H9 (cell line): Measurements from ENCODE around the gene TEC. TPM values are rescaled to one million over a fixed set of nuclear protein-coding genes. Genes with fewer than 3 reads are reported as not detected.

Experiments used
- DNase-seq: peaks from one replicate; pipeline ENCODE4 v3.0.0-alpha.2; 2017
- H2AFZ ChIP-seq: one replicate; pipeline ENCODE4 v1.6.1; 2013; ENCODE audit warnings: mild to moderate bottlenecking, low read length, control low read depth, moderate library complexity
- H2AK5ac ChIP-seq: 2 replicates; pipeline ENCODE4 v1.6.1; 2013; ENCODE audit warnings: low read length, control low read depth, mixed read lengths; ENCODE audit not compliant: insufficient read length
- H2BK120ac ChIP-seq: one replicate; pipeline ENCODE4 v1.6.1; 2013; ENCODE audit warnings: low read depth, mild to moderate bottlenecking, low read length, control low read depth, inconsistent platforms; ENCODE audit not compliant: poor library complexity, severe bottlenecking
- H2BK12ac ChIP-seq: 2 replicates; pipeline ENCODE4 v1.6.1; 2013; ENCODE audit warnings: low read length, control low read depth, mixed read lengths, low read depth; ENCODE audit not compliant: insufficient read length
- H2BK15ac ChIP-seq: 2 replicates; pipeline ENCODE4 v1.6.1; 2013; ENCODE audit warnings: low read depth, low read length, control low read depth
- H2BK20ac ChIP-seq: one replicate; pipeline ENCODE4 v1.6.1; 2013; ENCODE audit warnings: low read depth, mild to moderate bottlenecking, low read length, control low read depth, inconsistent platforms; ENCODE audit not compliant: poor library complexity, severe bottlenecking
- H2BK5ac ChIP-seq: 2 replicates; pipeline ENCODE4 v1.6.1; 2013; ENCODE audit warnings: low read length, control low read depth, mixed read lengths; ENCODE audit not compliant: insufficient read length
- H3K14ac ChIP-seq: 2 replicates; pipeline ENCODE4 v1.6.1; 2013; ENCODE audit warnings: low read length, control low read depth; ENCODE audit not compliant: insufficient read depth
- H3K18ac ChIP-seq: 2 replicates; pipeline ENCODE4 v1.6.1; 2013; ENCODE audit warnings: low read depth, mild to moderate bottlenecking, mixed read lengths, low read length, control low read depth; ENCODE audit not compliant: insufficient read length
- H3K23ac ChIP-seq: 2 replicates; pipeline ENCODE4 v1.6.1; 2013; ENCODE audit warnings: low read length, control low read depth, mixed read lengths, low read depth; ENCODE audit not compliant: insufficient read length
- H3K23me2 ChIP-seq: 2 replicates; pipeline ENCODE4 v1.6.1; 2013; ENCODE audit warnings: low read depth, mild to moderate bottlenecking, mixed read lengths, low read length, control low read depth; ENCODE audit not compliant: insufficient read length, poor library complexity, severe bottlenecking
- H3K27ac ChIP-seq: 2 replicates; pipeline ENCODE4 v1.5.1; 2013; ENCODE audit warnings: low read length, control low read depth, mixed read lengths, low read depth; ENCODE audit not compliant: insufficient read length
- H3K27me3 ChIP-seq: 2 replicates; pipeline ENCODE4 v1.6.1; 2013; ENCODE audit warnings: low read length, control low read depth, inconsistent platforms; ENCODE audit not compliant: insufficient read depth
- H3K4ac ChIP-seq: 2 replicates; pipeline ENCODE4 v1.6.1; 2013; ENCODE audit warnings: low read depth, mild to moderate bottlenecking, control low read depth, inconsistent platforms, low read length, moderate library complexity
- H3K4me1 ChIP-seq: 2 replicates; pipeline ENCODE4 v1.6.1; 2013; ENCODE audit warnings: low read length, control low read depth, inconsistent platforms; ENCODE audit not compliant: insufficient read depth
- H3K4me2 ChIP-seq: 2 replicates; pipeline ENCODE4 v1.6.1; 2013; ENCODE audit warnings: low read length, control low read depth, mixed read lengths; ENCODE audit not compliant: insufficient read length, insufficient read depth
- H3K56ac ChIP-seq: 2 replicates; pipeline ENCODE4 v1.6.1; 2013; ENCODE audit warnings: low read depth, mild to moderate bottlenecking, mixed read lengths, low read length, control low read depth; ENCODE audit not compliant: insufficient read length
- H3K79me1 ChIP-seq: 2 replicates; pipeline ENCODE4 v1.6.1; 2013; ENCODE audit warnings: low read depth, mild to moderate bottlenecking, moderate library complexity, low read length, control low read depth, inconsistent platforms; ENCODE audit not compliant: insufficient read depth, poor library complexity, severe bottlenecking
- H3K79me2 ChIP-seq: 2 replicates; pipeline ENCODE4 v1.6.1; 2013; ENCODE audit warnings: low read length, control low read depth, inconsistent platforms; ENCODE audit not compliant: insufficient read depth
- H3K9ac ChIP-seq: 2 replicates; pipeline ENCODE4 v1.6.1; 2013; ENCODE audit warnings: low read length, control low read depth, mixed read lengths; ENCODE audit not compliant: insufficient read length; ENCODE audit errors: extremely low read depth
- H3K9me3 ChIP-seq: one replicate; pipeline ENCODE4 v1.6.1; 2013; ENCODE audit warnings: low read depth, low read length, inconsistent platforms; ENCODE audit not compliant: control insufficient read depth
- H3T11ph ChIP-seq: one replicate; pipeline ENCODE4 v1.6.1; 2013; ENCODE audit warnings: mild to moderate bottlenecking, low read length, control low read depth, inconsistent platforms
- H4K20me1 ChIP-seq: one replicate; pipeline ENCODE4 v1.6.1; 2013; ENCODE audit not compliant: control insufficient read depth, insufficient read length, insufficient read depth
- H4K5ac ChIP-seq: 2 replicates; pipeline ENCODE4 v1.6.1; 2013; ENCODE audit warnings: low read depth, mild to moderate bottlenecking, mixed read lengths, low read length, control low read depth; ENCODE audit not compliant: insufficient read length
- H4K8ac ChIP-seq: replicated peaks from 2 replicates; pipeline ENCODE4 v1.6.1; 2013; ENCODE audit warnings: low read length, control low read depth, mixed read lengths, low read depth; ENCODE audit not compliant: insufficient read length
- H4K91ac ChIP-seq: 2 replicates; pipeline ENCODE4 v1.6.1; 2013; ENCODE audit warnings: low read depth, mild to moderate bottlenecking, moderate library complexity, mixed read lengths, low read length, control low read depth; ENCODE audit not compliant: insufficient read length
- H3K27ac Mint-ChIP-seq, 3 experiments: 2 replicates in 2 of 3; 3 replicates in 1 of 3; pipeline ENCODE4 v1.8.0; 2020 to 2021; ENCODE audit warnings: mixed read lengths in 3 of 3, mild to moderate bottlenecking in 1 of 3, moderate library complexity in 1 of 3
- H3K27me3 Mint-ChIP-seq: 2 replicates; pipeline ENCODE4 v1.8.0; 2021; ENCODE audit warnings: low read depth, mild to moderate bottlenecking, moderate library complexity, mixed read lengths
- H3K36me3 Mint-ChIP-seq, 3 experiments: 2 replicates in 2 of 3; 3 replicates in 1 of 3; pipeline ENCODE4 v1.8.0; 2020 to 2021; ENCODE audit warnings: low read depth in 3 of 3, mixed read lengths in 3 of 3; ENCODE audit not compliant: insufficient read depth in 1 of 3
- H3K4me1 Mint-ChIP-seq, 2 experiments: 2 replicates each; pipeline ENCODE4 v1.8.0; 2020; ENCODE audit warnings: mixed read lengths in 2 of 2
- H3K4me3 Mint-ChIP-seq, 2 experiments: 2 replicates in 1 of 2; 3 replicates in 1 of 2; pipeline ENCODE4 v1.8.0; 2020 to 2021; ENCODE audit warnings: mild to moderate bottlenecking in 2 of 2, mixed read lengths in 2 of 2, moderate library complexity in 1 of 2
- H3K9me3 Mint-ChIP-seq, 2 experiments: 2 replicates in 1 of 2; 3 replicates in 1 of 2; pipeline ENCODE4 v1.8.0; 2020; ENCODE audit warnings: mild to moderate bottlenecking in 2 of 2, mixed read lengths in 2 of 2, moderate library complexity in 1 of 2
- CTCF ChIP-seq: fragments of 200-600 bp; sonication (generic); conservative IDR thresholded peaks from 3 replicates; pipeline ENCODE4 v1.8.0; 2021; ENCODE audit warnings: antibody characterized with exemption, mild to moderate bottlenecking
- WGBS: extraction: QIAGEN DNeasy Blood & Tissue Kit; methylation state at CpG from one replicate; pipeline ENCODE4 v1.1.7; 2013; ENCODE audit warnings: missing lambda C conversion rate, low lambda C conversion rate, mixed read lengths; ENCODE audit not compliant: insufficient read length; ENCODE audit errors: extremely low coverage; 5-methylcytosine and 5-hydroxymethylcytosine counted together
- total RNA-seq: library from RNA; stranded (reverse); gene quantifications from 2 replicates; pipeline ENCODE4 v1.2.1, GENCODE V29; 2021

TEC gene
- total RNA-seq, 1 experiment from 2014 or later, result 1.8 TPM

- Histone ChIP-seq H3K27ac (no peak overlapping the region), H3K56ac (no peak overlapping the region), H3K27me3 (no peaks in the 10 kb centered on the region), H2AK5ac (no peak overlapping the region), H2BK120ac (no peak overlapping the region), H2BK5ac (no peak overlapping the region), H3T11ph (no peak overlapping the region), H3K4me1 (no peaks in the 10 kb centered on the region), H4K8ac (no peak overlapping the region), H3K9ac (no peak overlapping the region), H3K9me3 (no peaks in the 10 kb centered on the region), H2BK20ac (no peak overlapping the region), H3K18ac (no peak overlapping the region), H2AFZ (no peak overlapping the region), H3K4me2 (no peak overlapping the region), H3K23ac (no peak overlapping the region), H3K14ac (no peak overlapping the region), H4K20me1 (no peaks in the 10 kb centered on the region), H3K79me2 (no peaks in the 10 kb centered on the region; the same call in 1 of the 2 replicates), H2BK12ac (no peak overlapping the region), H3K23me2 (no peaks in the 10 kb centered on the region), H4K5ac (no peak overlapping the region), H3K79me1 (no peaks in the 10 kb centered on the region), H3K4ac (no peak overlapping the region), H2BK15ac (no peak overlapping the region), H4K91ac (no peak overlapping the region)
- Mint-ChIP-seq H3K27ac (no peak overlapping the region), H3K4me1 (no peaks in the 10 kb centered on the region), H3K4me3 (no peak overlapping the region), H3K27me3 (no peaks in the 10 kb centered on the region; the same call in 1 of the 2 replicates), H3K36me3 (no peaks in the 10 kb centered on the region), H3K9me3 (no peaks in the 10 kb centered on the region)
- DNase-seq, result no peak
- no peak for TF ChIP-seq CTCF
- no CpG with 5 or more reads among the region's 1 CpG for WGBS
Observed at GRCh38 chr4:48249378-48249777, 20.3 kb downstream of the TEC start.
